Suprapubic skin (tissue), 3 donors: Measurements from ENCODE around the gene CA11.

Source experiments
- CTCF ChIP-seq, 2 donors: fragments of 200-600 bp in 1 of 2; fragments of 450-650 bp in 1 of 2; sonication (generic) in 1 of 2; IDR thresholded peaks; one replicate each; pipeline ENCODE4 v1.5.1; 2016 to 2019; ENCODE audit warnings: antibody characterized with exemption in 2 of 2, mild to moderate bottlenecking in 1 of 2, moderate library complexity in 1 of 2
- POLR2A ChIP-seq, 2 donors: fragments of 450-650 bp; IDR thresholded peaks; one replicate each; pipeline ENCODE4 v1.6.1; 2017; ENCODE audit warnings: antibody characterized with exemption in 2 of 2, mild to moderate bottlenecking in 2 of 2, moderate library complexity in 2 of 2

- TF ChIP-seq CTCF (IDR thresholded peaks at IDR 0.05) (no peak), POLR2A (IDR thresholded peaks at IDR 0.05) (no peak)
Measured at GRCh38 chr19:48680436-48681126, 34.6 kb upstream of the CA11 start.
